GM19351 (cell line): ENCODE data around the gene ADGRF5.

Experiments
- ATAC-seq: cut with Tn5 transposase; IDR thresholded peaks from one replicate; pipeline ENCODE4 v1.9.1; 2021; ENCODE audit warnings: mild to moderate bottlenecking, moderate library complexity; ENCODE audit not compliant: unreplicated experiment

The ADGRF5 gene

GRCh38 chr6:46921731-46922130 is at the start of gene ADGRF5:
Gene ADGRF5 (minus strand): TSS chr6:46921938. CDS start chr6:46906762, 15,176 bp downstream.
- ATAC-seq: no peak

- ATAC-seq: no peak
These were observed 47.5 kb upstream of the ADGRF5 start for GRCh38 chr6:46969206-46969605.

- ATAC-seq: no peak
These were observed 46.1 kb upstream of the ADGRF5 start for GRCh38 chr6:46967826-46968349.

- ATAC-seq: no peak
These were observed 43.2 kb upstream of the ADGRF5 start for GRCh38 chr6:46964716-46965519.

- ATAC-seq: no peak
These were observed 41.9 kb upstream of the ADGRF5 start for GRCh38 chr6:46963626-46964025.

GRCh38 chr6:46963039-46963438 is 41.3 kb upstream of the ADGRF5 start:
- ATAC-seq: no peak

GRCh38 chr6:46961711-46962110 is 40.0 kb upstream of the ADGRF5 start:
- no peak for ATAC-seq

GRCh38 chr6:46961232-46961631 is 39.5 kb upstream of the ADGRF5 start:
- no peak for ATAC-seq

GRCh38 chr6:46959419-46959818 is 37.7 kb upstream of the ADGRF5 start:
- no peak for ATAC-seq

- no peak for ATAC-seq
These were observed 34.7 kb upstream of the ADGRF5 start for GRCh38 chr6:46956409-46956808.

- ATAC-seq: no peak
These were observed 33.2 kb upstream of the ADGRF5 start for GRCh38 chr6:46954837-46955451.

- ATAC-seq: no peak
These were observed 32.2 kb upstream of the ADGRF5 start for GRCh38 chr6:46953921-46954320.

- no peak for ATAC-seq
These were observed 28.0 kb upstream of the ADGRF5 start for GRCh38 chr6:46949632-46950280.

- no peak for ATAC-seq
These were observed 27.0 kb upstream of the ADGRF5 start for GRCh38 chr6:46948699-46949098.

- no peak for ATAC-seq
These were observed 25.8 kb upstream of the ADGRF5 start for GRCh38 chr6:46947497-46947896.

- no peak for ATAC-seq
These were observed 18.9 kb upstream of the ADGRF5 start for GRCh38 chr6:46940433-46941226.

GRCh38 chr6:46937642-46938041 is 15.9 kb upstream of the ADGRF5 start:
- no peak for ATAC-seq

GRCh38 chr6:46935687-46936086 is 13.9 kb upstream of the ADGRF5 start:
- no peak for ATAC-seq

GRCh38 chr6:46933751-46934150 is 12.0 kb upstream of the ADGRF5 start:
- no peak for ATAC-seq

GRCh38 chr6:46932526-46933319 is 11.0 kb upstream of the ADGRF5 start:
- no peak for ATAC-seq
